GM21723 (cell line): ENCODE results near the gene DHRS3.

Source experiments
- ATAC-seq: cut with Tn5 transposase; IDR thresholded peaks from one replicate; pipeline ENCODE4 v1.9.1; 2021; ENCODE audit warnings: mild to moderate bottlenecking, moderate library complexity; ENCODE audit not compliant: unreplicated experiment

DHRS3 gene

GRCh38 chr1:12617511-12617900 is 504 bp downstream of the DHRS3 start:
- no peak for ATAC-seq

DNA sequence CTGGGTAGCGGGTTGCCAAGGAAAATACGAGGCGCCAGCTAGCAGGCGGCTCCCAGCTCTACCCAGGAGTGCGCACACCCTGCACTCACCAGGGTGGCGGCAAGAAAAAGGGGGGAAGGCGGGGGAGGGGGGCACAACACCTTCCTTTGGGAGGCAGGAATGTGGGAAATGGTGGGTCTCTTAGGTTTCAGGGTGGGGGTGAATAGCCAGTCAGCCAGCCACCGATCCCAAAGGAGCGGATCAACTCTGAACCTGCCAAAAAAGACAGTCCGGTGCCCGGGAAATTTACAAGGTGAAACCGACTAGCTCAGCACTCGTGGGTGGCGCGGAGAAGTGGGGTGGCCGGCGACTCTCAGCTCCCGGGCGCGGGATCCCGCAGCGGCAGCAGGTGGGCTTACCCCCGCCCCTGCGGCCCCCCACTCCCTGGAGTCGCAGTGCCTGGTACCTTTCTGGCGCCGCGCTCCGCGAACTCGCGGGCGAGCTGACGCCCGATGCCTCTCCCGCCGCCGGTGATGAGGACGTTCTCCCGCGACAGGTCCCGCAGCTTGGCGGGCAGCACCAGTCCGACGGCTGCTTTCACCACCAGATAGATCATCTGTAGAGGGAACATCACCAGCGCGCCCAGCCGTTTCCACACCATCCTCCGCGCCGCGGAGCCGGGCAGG is 1.2 kb downstream of the DHRS3 start:
- ATAC-seq = no peak

DNA sequence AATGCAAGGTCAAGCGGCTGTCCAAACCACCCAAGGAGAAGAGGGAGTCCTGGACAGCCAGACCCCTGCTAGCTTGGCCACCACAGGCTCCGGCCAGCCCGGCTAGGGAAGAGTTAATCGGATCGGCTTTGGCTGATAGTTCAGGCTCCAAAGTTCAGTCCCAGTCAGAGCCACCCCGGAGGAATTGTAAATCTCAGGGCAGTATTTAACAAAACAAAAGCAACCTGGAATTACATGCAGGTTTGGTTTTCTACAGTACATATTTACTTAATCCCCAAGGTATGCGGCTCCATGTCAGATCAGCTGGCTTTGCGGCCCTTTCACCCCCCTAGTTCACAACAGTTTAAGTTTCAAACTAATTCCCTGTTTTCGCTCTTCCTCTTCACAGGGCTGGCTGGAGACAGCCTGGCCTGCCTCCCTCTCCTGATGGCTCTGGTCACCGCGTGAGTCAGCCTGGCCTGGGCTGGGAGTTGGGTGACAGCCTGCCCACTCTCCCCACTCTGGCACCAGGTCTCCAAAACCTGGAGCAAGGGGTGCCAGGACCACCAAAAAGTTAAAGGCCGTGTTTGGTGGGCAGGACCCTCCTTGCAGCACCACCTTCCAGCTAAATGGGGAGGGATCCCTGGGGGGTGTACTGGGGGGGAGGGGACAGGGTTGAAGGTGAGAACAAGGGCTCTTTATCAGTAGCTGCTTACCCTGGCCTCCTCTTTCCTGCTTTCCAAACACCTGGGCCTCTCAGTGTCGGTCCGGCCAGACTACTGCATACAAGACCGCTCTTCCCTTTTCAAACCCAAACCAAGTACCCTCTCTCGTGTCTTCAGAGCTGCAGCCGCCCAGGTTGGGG is 1.9 kb downstream of the DHRS3 start:
- no peak for ATAC-seq

GRCh38 chr1:12615159-12615864 is 2.7 kb downstream of the DHRS3 start:
- no peak for ATAC-seq

- ATAC-seq = no peak
These were observed 3.4 kb downstream of the DHRS3 start for GRCh38 chr1:12614402-12615158.

DNA sequence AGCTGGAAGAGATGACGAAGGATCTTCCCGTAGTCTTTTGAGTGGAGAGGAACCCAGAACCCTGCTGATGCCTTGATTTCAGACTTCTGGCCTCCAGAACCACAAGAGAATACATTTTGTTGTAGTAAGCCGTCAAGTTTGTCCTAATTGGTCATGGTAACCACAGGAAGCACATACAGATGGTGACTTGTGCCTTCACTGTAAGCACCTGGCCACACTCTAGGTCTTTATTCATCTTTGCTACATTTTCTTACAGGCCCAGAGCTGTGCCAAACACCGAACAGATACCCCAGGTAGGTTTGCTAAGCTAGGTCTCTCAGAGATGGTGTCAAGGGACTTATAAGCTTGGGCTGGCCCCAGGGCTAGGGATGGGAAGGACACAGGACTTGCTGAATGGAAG is 4.8 kb downstream of the DHRS3 start:
- no peak for ATAC-seq

- no peak for ATAC-seq
These were observed 7.1 kb downstream of the DHRS3 start for GRCh38 chr1:12610941-12611340.

- ATAC-seq = no peak
These were observed 7.6 kb downstream of the DHRS3 start for GRCh38 chr1:12610305-12610935.

DNA sequence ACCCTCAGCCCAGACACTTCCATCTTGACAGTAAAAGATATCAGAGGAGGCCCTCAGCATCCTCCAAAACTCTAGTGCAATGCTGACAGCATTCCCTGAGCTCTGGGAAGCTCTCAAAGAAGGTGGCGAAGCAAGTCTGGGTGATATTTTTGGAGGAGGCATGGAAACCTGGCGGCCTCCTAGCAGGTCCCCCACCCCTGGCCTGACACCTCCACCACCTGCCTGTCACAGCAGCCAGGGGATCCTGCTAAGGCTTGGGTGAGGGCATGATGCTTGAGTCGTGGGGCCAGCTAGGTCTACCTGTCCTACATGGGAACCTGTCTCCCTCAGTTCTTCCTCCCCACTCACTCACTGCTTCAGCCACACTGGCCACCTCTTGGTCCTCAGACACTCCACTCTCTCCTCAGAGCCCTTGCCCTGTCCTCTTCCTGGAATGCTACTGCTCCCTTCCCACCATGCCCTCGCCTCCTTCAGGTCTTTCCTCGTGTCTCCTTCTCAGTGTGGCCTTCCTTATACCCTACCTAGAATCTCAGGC is 8.5 kb downstream of the DHRS3 start:
- no peak for ATAC-seq

DNA sequence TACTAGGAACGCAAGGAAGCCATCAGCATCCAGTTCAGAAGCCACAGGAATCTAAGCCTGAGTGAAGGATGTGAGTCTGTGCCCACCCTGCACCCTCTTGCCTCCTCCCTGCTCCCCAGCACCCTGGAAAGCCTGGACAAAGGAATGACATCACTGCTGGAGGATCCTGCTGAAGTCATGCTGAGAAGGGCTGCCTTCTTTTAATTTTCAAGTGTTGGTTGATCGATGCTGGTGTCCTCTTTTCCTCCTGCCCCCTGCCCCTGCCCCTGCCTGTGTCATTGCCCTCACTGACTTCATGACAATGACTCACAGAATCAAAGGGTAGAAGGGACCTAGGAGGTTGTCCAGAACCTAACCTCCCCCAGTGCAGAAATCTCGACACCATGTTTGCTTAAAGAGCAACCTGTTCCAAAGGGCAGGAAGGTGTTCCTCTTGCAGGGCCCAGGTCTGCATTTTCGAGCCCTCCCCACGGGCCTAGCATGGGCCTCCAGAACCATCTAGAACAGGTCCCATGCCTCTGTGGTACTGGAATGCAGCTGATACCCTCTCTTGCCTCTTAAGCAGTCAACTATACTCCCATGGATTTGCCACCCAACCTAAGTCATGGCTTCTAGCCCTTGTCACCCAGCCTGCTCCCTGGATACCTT is 9.6 kb downstream of the DHRS3 start:
- no peak for ATAC-seq

GRCh38 chr1:12607263-12607662 is 10.7 kb downstream of the DHRS3 start:
- ATAC-seq = no peak

DNA sequence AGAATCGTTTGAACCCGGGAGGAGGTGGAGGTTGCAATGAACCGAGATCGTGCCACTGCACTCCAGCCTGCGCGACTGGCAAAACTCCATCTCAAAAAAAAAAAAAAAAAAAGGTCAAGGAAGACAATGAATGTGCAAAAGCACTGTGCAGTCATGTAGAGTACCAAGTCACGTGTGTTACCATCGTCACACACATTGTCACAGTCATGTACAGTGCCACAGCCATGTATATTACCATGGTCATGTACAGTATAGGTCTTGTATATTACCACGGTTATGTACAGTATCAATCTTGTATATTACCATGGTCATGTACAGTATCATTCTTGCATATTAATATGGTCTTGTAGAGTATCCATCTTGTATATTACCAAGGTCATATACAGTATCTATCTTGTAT is 13.0 kb downstream of the DHRS3 start:
- ATAC-seq = no peak

- no peak for ATAC-seq
These were observed 13.7 kb downstream of the DHRS3 start for GRCh38 chr1:12604114-12604874.

- no peak for ATAC-seq
These were observed 14.8 kb downstream of the DHRS3 start for GRCh38 chr1:12603224-12603623.

- no peak for ATAC-seq
These were observed 15.4 kb downstream of the DHRS3 start for GRCh38 chr1:12602659-12603024.

GRCh38 chr1:12601700-12602658 is 16.0 kb downstream of the DHRS3 start:
- no peak for ATAC-seq

DNA sequence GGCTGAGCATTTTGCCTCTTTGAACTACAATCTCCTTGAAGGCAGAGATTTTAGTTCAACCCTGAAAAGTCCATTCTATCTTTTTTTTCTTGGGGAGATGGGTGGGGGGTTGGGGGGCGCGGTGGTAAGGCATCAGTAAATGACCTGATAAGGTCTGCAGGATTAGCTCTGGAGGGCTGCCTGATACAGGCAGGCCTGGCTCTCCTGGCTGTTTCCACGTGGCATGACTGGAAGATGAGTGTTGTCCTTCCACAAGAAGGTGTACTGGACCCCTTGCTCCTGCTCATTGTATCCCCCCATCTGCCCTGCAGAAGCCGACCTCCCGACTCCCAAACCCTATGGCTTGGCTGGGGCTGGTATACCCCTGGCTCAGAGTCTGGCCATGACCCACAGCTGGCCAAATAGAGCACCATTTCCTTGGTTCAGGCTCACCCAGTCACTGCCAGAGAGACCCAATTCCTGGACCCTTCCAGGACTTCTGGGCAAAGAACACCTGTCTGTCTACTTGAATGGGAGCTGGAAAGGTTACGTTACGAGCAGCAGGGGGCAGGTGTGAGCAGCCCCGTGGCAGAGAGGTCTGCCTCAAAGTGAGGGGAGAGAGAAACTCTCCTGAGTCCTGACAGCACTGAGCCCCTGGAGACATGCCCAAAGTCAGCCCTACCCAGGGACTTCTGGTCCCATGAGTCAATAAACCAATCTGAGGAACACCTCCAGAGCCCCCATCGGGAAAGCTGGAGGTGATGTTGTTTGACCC is 17.0 kb downstream of the DHRS3 start:
- no peak for ATAC-seq
